ENCODE data around the gene NLGN1. TPM values are rescaled to one million over a fixed set of nuclear protein-coding genes. Genes with fewer than 3 reads are reported as not detected.

NLGN1 gene
- polyA plus RNA-seq, 2 of the 4 experiments (the other 2 are of a cell fraction): not detected

- H3K4me3 ChIP-seq: no peak overlapping the region
- H3K27ac ChIP-seq: no peak overlapping the region
- DNase-seq (ENCODE audit: low read depth in 1 of 2, low spot score in 1 of 2) (no peak), ATAC-seq (no peak), FAIRE-seq (no peak)
- H3K4me1 ChIP-seq: no peaks in the 10 kb centered on the region
- no peak overlapping the region for H3K4me2 ChIP-seq
- TF ChIP-seq ESRRA (IDR thresholded peaks at IDR 0.05; ENCODE audit: borderline replicate concordance, low read length): no peak
- no peak for TF ChIP-seq BCL3 (IDR thresholded peaks at IDR 0.05)
- TF ChIP-seq MAFK (IDR thresholded peaks at IDR 0.05; ENCODE audit: partially characterized antibody): peak; percentile 62
- CTCF ChIA-PET: no interaction called here
- POLR2A ChIA-PET: no interaction called here
- WGBS (ENCODE audit: missing lambda C conversion rate): 0% methylated on average over 1 of the region's 1 CpG
- no peaks in the 10 kb centered on the region for H3K9me3 ChIP-seq
These were observed 75.7 kb downstream of the NLGN1 start for GRCh38 chr3:173473237-173473636.

- no peaks in the 10 kb centered on the region for H3K4me1 ChIP-seq
- no peak overlapping the region for H3K4me3 ChIP-seq
- DNase-seq (ENCODE audit: low read depth in 1 of 2, low spot score in 1 of 2): no peak
- H3K27ac ChIP-seq: no peak overlapping the region
- no peaks in the 10 kb centered on the region for H3K9me3 ChIP-seq
- H3K4me2 ChIP-seq: no peak overlapping the region
- FAIRE-seq: no peak
- ChIA-PET POLR2A (no interaction called here), CTCF (no interaction called here)
- TF ChIP-seq CEBPB (IDR thresholded peaks at IDR 0.05) (no peak), SREBF2 (IDR thresholded peaks at IDR 0.05) (no peak), ZFP36 (IDR thresholded peaks at IDR 0.05; ENCODE audit: borderline replicate concordance, partially characterized antibody) (no peak), ZC3H11A (IDR thresholded peaks at IDR 0.05) (no peak), HEYL (CRISPR knock-in tag; IDR thresholded peaks at IDR 0.05) (no peak), EHMT2 (IDR thresholded peaks at IDR 0.05; ENCODE audit: low read depth) (no peak), REST (IDR thresholded peaks at IDR 0.05) (no peak), PBX3 (IDR thresholded peaks at IDR 0.05) (no peak), MAX (IDR thresholded peaks at IDR 0.05) (no peak), MAZ (IDR thresholded peaks at IDR 0.05; ENCODE audit: borderline replicate concordance, low read depth, low read length) (no peak), ESRRA (IDR thresholded peaks at IDR 0.05; ENCODE audit: borderline replicate concordance, low read length) (no peak), CBX2 (IDR thresholded peaks at IDR 0.05; ENCODE audit: borderline replicate concordance, low read depth) (no peak)
- WGBS (ENCODE audit: missing lambda C conversion rate): 0% methylated on average over 2 of the region's 2 CpGs
- no peak for ATAC-seq
These were observed 81.8 kb downstream of the NLGN1 start for GRCh38 chr3:173479301-173479700.

GRCh38 chr3:173501931-173502489 is 104.5 kb downstream of the NLGN1 start:
- POLR2A ChIA-PET: no interaction called here
- no peak for FAIRE-seq
- ATAC-seq: no peak
- H3K27ac ChIP-seq: no peak overlapping the region
- no peak overlapping the region for H3K4me3 ChIP-seq
- H3K4me1 ChIP-seq: no peaks in the 10 kb centered on the region
- no peaks in the 10 kb centered on the region for H3K9me3 ChIP-seq
- no peak overlapping the region for H3K4me2 ChIP-seq
- CTCF ChIA-PET: no interaction called here
- WGBS (ENCODE audit: missing lambda C conversion rate): 0% methylated on average over 1 of the region's 1 CpG
- TF ChIP-seq POLR2AphosphoS2 (conservative IDR thresholded peaks at IDR 0.05; ENCODE audit: low read length) (no peak), SMC3 (IDR thresholded peaks at IDR 0.05) (no peak), NR3C1 (IDR thresholded peaks at IDR 0.05) (no peak), REST (IDR thresholded peaks at IDR 0.05) (no peak), POLR2A (IDR thresholded peaks at IDR 0.05; ENCODE audit: low read length) (no peak), CHD2 (IDR thresholded peaks at IDR 0.05; ENCODE audit: low read length, partially characterized antibody) (no peak), MAFK (IDR thresholded peaks at IDR 0.05; ENCODE audit: partially characterized antibody) (no peak)
- no peak for DNase-seq (ENCODE audit: low read depth in 1 of 2, low spot score in 1 of 2)
